WTC11 (cell line): Measurements from ENCODE around the gene ARHGAP22. TPM values are rescaled to one million over a fixed set of nuclear protein-coding genes. Genes with fewer than 3 reads are reported as not detected.

ENCODE experiments used
- ATAC-seq: fragments of 200-7000 bp; cut with Tn5 transposase; 2 replicates; pipeline ENCODE4 v1.10.0; 2021; ENCODE audit warnings: mild to moderate bottlenecking, moderate library complexity
- CTCF ChIA-PET: fragments of 300-600 bp; sonication (Branson Sonifier 250); formaldehyde crosslinking; loops from one replicate; lab custom pipeline; 2021; ENCODE audit warnings: antibody characterized with exemption; lab: Charles Lee
- POLR2A ChIA-PET: fragments of 350-600 bp; sonication (Branson Sonifier 250); formaldehyde crosslinking; loops from one replicate; lab custom pipeline; 2021; ENCODE audit warnings: antibody characterized with exemption; lab: Charles Lee
- DNase-seq: peaks from one replicate; pipeline ENCODE4 v3.0.0; 2021; ENCODE audit warnings: low spot score
- H3K27ac Mint-ChIP-seq: 2 replicates; pipeline ENCODE4 v1.8.0; 2021; ENCODE audit warnings: mixed read lengths
- H3K27me3 Mint-ChIP-seq: 2 replicates; pipeline ENCODE4 v1.8.0; 2021; ENCODE audit warnings: low read depth, mild to moderate bottlenecking, moderate library complexity, mixed read lengths
- H3K36me3 Mint-ChIP-seq: 2 replicates; pipeline ENCODE4 v1.8.0; 2021; ENCODE audit warnings: mixed read lengths
- H3K4me1 Mint-ChIP-seq: 2 replicates; pipeline ENCODE4 v1.8.0; 2022; ENCODE audit warnings: mixed read lengths
- H3K4me3 Mint-ChIP-seq: 2 replicates; pipeline ENCODE4 v1.8.0; 2021; ENCODE audit warnings: mild to moderate bottlenecking, moderate library complexity, mixed read lengths
- H3K9me3 Mint-ChIP-seq: 2 replicates; pipeline ENCODE4 v1.8.0; 2021; ENCODE audit warnings: mixed read lengths
- ATF6 ChIP-seq: sonication (generic); formaldehyde crosslinking; IDR thresholded peaks from 2 replicates; pipeline ENCODE4 v1.8.1; 2023; ENCODE audit warnings: mild to moderate bottlenecking, missing genetic modification reagents
- ELF4 ChIP-seq: sonication (generic); formaldehyde crosslinking; IDR thresholded peaks from 2 replicates; pipeline ENCODE4 v1.8.1; 2022; ENCODE audit warnings: low read depth, mild to moderate bottlenecking, moderate library complexity, missing genetic modification reagents
- ESRRA ChIP-seq: sonication (generic); formaldehyde crosslinking; IDR thresholded peaks from 2 replicates; pipeline ENCODE4 v1.8.1; 2022; ENCODE audit warnings: mild to moderate bottlenecking, missing genetic modification reagents, borderline replicate concordance
- ETV6 ChIP-seq: sonication (generic); formaldehyde crosslinking; IDR thresholded peaks from 2 replicates; pipeline ENCODE4 v1.8.1; 2022; ENCODE audit warnings: mild to moderate bottlenecking, missing genetic modification reagents
- GABPB1 ChIP-seq: sonication (generic); formaldehyde crosslinking; IDR thresholded peaks from 2 replicates; pipeline ENCODE4 v1.8.1; 2023; ENCODE audit warnings: mild to moderate bottlenecking, missing genetic modification reagents
- MXD4 ChIP-seq: fragments of 250-450 bp; sonication (Bioruptor Pico); IDR thresholded peaks from 2 replicates; pipeline ENCODE4 v1.8.0; 2021; ENCODE audit warnings: mild to moderate bottlenecking, moderate library complexity, borderline replicate concordance
- NR3C1 ChIP-seq: sonication (generic); formaldehyde crosslinking; conservative IDR thresholded peaks from 2 replicates; pipeline ENCODE4 v1.8.1; 2023; ENCODE audit warnings: low read depth, mild to moderate bottlenecking, missing genetic modification reagents
- OVOL2 ChIP-seq: fragments of 250-450 bp; sonication (Bioruptor Pico); IDR thresholded peaks from 2 replicates; pipeline ENCODE4 v1.9.0; 2021; ENCODE audit warnings: mild to moderate bottlenecking, borderline replicate concordance
- SMAD4 ChIP-seq: sonication (generic); formaldehyde crosslinking; IDR thresholded peaks from 2 replicates; pipeline ENCODE4 v1.8.0; 2022; ENCODE audit warnings: mild to moderate bottlenecking, missing genetic modification reagents
- SOX15 ChIP-seq: fragments of 250-450 bp; sonication (Bioruptor Pico); IDR thresholded peaks from 2 replicates; pipeline ENCODE4 v1.9.0; 2021; ENCODE audit warnings: mild to moderate bottlenecking
- SP1 ChIP-seq: sonication (generic); formaldehyde crosslinking; conservative IDR thresholded peaks from 2 replicates; pipeline ENCODE4 v1.8.1; 2022; ENCODE audit warnings: missing genetic modification reagents
- TEAD1 ChIP-seq: sonication (generic); formaldehyde crosslinking; IDR thresholded peaks from 2 replicates; pipeline ENCODE4 v1.8.0; 2022; ENCODE audit warnings: mild to moderate bottlenecking, missing genetic modification reagents
- TEAD4 ChIP-seq: sonication (generic); formaldehyde crosslinking; IDR thresholded peaks from 2 replicates; pipeline ENCODE4 v1.8.0; 2022; ENCODE audit warnings: mild to moderate bottlenecking, missing genetic modification reagents
- TP53 ChIP-seq: sonication (generic); formaldehyde crosslinking; IDR thresholded peaks from 2 replicates; pipeline ENCODE4 v1.8.1; 2023; ENCODE audit warnings: mild to moderate bottlenecking, missing genetic modification reagents
- total RNA-seq: library from RNA; stranded (reverse); gene quantifications from 3 replicates; pipeline ENCODE4 v1.2.3, GENCODE V29; 2021
- TF ChIP-seq, protein P1 (sequence below): sonication (generic); formaldehyde crosslinking; IDR thresholded peaks from 2 replicates; pipeline ENCODE4 v1.8.0; 2022; ENCODE audit warnings: missing genetic modification reagents
- TF ChIP-seq, protein P2 (sequence below): sonication (generic); formaldehyde crosslinking; IDR thresholded peaks from 2 replicates; pipeline ENCODE4 v1.8.1; 2022; ENCODE audit warnings: missing genetic modification reagents, borderline replicate concordance
- TF ChIP-seq, protein P3 (sequence below): sonication (generic); formaldehyde crosslinking; IDR thresholded peaks from 2 replicates; pipeline ENCODE4 v1.8.1; 2022; ENCODE audit warnings: low read depth, mild to moderate bottlenecking, moderate library complexity, missing genetic modification reagents, borderline replicate concordance
- TF ChIP-seq, protein P4 (sequence below): fragments of 250-450 bp; sonication (Bioruptor Pico); IDR thresholded peaks from 2 replicates; pipeline ENCODE4 v1.9.0; 2021; ENCODE audit warnings: mild to moderate bottlenecking
- TF ChIP-seq, protein P5 (sequence below): fragments of 250-450 bp; sonication (Bioruptor Pico); IDR thresholded peaks from 2 replicates; pipeline ENCODE4 v1.8.0; 2021; ENCODE audit warnings: mild to moderate bottlenecking
- TF ChIP-seq, protein P6 (sequence below): sonication (generic); formaldehyde crosslinking; conservative IDR thresholded peaks from 2 replicates; pipeline ENCODE4 v1.8.1; 2022; ENCODE audit warnings: mild to moderate bottlenecking, missing genetic modification reagents
- TF ChIP-seq, protein P7 (sequence below): sonication (generic); formaldehyde crosslinking; IDR thresholded peaks from 2 replicates; pipeline ENCODE4 v1.8.1; 2022; ENCODE audit warnings: mild to moderate bottlenecking, missing genetic modification reagents, moderate library complexity, borderline replicate concordance

Gene ARHGAP22
- total RNA-seq, 1 experiment from 2014 or later, result 8.6 TPM

DNA sequence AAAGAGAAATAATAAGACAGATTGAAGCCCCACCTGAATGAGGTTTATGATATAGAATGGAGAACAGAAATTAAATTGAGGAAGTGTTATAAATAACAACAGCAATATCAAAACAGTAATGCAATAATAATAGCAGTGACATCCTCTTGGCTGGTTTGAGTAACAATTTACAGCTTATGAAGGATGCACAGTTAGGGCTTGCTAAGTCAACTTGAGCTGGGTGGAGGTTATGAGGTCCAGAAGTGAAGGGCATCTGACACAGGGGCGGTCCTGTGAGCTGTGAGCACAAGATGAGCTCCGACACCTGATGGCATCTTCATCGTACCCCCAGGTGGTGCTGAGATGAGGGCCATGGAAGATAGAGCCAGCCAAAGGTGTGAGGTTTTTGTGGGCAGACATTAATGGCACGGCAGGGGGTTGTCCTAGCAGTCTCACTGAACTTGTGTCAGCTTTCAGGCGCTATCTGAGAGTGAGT lies 30.5 kb downstream of the ARHGAP22 start (continued):
- TF ChIP-seq, protein P1, sequence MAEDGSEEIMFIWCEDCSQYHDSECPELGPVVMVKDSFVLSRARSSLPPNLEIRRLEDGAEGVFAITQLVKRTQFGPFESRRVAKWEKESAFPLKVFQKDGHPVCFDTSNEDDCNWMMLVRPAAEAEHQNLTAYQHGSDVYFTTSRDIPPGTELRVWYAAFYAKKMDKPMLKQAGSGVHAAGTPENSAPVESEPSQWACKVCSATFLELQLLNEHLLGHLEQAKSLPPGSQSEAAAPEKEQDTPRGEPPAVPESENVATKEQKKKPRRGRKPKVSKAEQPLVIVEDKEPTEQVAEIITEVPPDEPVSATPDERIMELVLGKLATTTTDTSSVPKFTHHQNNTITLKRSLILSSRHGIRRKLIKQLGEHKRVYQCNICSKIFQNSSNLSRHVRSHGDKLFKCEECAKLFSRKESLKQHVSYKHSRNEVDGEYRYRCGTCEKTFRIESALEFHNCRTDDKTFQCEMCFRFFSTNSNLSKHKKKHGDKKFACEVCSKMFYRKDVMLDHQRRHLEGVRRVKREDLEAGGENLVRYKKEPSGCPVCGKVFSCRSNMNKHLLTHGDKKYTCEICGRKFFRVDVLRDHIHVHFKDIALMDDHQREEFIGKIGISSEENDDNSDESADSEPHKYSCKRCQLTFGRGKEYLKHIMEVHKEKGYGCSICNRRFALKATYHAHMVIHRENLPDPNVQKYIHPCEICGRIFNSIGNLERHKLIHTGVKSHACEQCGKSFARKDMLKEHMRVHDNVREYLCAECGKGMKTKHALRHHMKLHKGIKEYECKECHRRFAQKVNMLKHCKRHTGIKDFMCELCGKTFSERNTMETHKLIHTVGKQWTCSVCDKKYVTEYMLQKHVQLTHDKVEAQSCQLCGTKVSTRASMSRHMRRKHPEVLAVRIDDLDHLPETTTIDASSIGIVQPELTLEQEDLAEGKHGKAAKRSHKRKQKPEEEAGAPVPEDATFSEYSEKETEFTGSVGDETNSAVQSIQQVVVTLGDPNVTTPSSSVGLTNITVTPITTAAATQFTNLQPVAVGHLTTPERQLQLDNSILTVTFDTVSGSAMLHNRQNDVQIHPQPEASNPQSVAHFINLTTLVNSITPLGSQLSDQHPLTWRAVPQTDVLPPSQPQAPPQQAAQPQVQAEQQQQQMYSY (CRISPR knock-in tag), result no peak
- TF ChIP-seq ATF6 (CRISPR knock-in tag), result no peak
- no peak for TF ChIP-seq ETV6 (CRISPR knock-in tag)
- TF ChIP-seq TP53 (CRISPR knock-in tag), result no peak
- no peak for TF ChIP-seq NR3C1 (CRISPR knock-in tag)
- TF ChIP-seq, protein P2, sequence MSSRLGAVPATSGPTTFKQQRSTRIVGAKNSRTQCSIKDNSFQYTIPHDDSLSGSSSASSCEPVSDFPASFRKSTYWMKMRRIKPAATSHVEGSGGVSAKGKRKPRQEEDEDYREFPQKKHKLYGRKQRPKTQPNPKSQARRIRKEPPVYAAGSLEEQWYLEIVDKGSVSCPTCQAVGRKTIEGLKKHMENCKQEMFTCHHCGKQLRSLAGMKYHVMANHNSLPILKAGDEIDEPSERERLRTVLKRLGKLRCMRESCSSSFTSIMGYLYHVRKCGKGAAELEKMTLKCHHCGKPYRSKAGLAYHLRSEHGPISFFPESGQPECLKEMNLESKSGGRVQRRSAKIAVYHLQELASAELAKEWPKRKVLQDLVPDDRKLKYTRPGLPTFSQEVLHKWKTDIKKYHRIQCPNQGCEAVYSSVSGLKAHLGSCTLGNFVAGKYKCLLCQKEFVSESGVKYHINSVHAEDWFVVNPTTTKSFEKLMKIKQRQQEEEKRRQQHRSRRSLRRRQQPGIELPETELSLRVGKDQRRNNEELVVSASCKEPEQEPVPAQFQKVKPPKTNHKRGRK (CRISPR knock-in tag), result no peak
- no peak for TF ChIP-seq SOX15 (CRISPR knock-in tag)
- no peak for TF ChIP-seq GABPB1 (CRISPR knock-in tag)
- TF ChIP-seq, protein P3, sequence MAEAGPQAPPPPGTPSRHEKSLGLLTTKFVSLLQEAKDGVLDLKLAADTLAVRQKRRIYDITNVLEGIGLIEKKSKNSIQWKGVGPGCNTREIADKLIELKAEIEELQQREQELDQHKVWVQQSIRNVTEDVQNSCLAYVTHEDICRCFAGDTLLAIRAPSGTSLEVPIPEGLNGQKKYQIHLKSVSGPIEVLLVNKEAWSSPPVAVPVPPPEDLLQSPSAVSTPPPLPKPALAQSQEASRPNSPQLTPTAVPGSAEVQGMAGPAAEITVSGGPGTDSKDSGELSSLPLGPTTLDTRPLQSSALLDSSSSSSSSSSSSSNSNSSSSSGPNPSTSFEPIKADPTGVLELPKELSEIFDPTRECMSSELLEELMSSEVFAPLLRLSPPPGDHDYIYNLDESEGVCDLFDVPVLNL (CRISPR knock-in tag), result no peak
- TF ChIP-seq, protein P4, sequence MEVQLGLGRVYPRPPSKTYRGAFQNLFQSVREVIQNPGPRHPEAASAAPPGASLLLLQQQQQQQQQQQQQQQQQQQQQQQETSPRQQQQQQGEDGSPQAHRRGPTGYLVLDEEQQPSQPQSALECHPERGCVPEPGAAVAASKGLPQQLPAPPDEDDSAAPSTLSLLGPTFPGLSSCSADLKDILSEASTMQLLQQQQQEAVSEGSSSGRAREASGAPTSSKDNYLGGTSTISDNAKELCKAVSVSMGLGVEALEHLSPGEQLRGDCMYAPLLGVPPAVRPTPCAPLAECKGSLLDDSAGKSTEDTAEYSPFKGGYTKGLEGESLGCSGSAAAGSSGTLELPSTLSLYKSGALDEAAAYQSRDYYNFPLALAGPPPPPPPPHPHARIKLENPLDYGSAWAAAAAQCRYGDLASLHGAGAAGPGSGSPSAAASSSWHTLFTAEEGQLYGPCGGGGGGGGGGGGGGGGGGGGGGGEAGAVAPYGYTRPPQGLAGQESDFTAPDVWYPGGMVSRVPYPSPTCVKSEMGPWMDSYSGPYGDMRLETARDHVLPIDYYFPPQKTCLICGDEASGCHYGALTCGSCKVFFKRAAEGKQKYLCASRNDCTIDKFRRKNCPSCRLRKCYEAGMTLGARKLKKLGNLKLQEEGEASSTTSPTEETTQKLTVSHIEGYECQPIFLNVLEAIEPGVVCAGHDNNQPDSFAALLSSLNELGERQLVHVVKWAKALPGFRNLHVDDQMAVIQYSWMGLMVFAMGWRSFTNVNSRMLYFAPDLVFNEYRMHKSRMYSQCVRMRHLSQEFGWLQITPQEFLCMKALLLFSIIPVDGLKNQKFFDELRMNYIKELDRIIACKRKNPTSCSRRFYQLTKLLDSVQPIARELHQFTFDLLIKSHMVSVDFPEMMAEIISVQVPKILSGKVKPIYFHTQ (CRISPR knock-in tag), result no peak
- TF ChIP-seq ELF4 (CRISPR knock-in tag), result no peak
- TF ChIP-seq, protein P5, sequence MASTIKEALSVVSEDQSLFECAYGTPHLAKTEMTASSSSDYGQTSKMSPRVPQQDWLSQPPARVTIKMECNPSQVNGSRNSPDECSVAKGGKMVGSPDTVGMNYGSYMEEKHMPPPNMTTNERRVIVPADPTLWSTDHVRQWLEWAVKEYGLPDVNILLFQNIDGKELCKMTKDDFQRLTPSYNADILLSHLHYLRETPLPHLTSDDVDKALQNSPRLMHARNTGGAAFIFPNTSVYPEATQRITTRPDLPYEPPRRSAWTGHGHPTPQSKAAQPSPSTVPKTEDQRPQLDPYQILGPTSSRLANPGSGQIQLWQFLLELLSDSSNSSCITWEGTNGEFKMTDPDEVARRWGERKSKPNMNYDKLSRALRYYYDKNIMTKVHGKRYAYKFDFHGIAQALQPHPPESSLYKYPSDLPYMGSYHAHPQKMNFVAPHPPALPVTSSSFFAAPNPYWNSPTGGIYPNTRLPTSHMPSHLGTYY (CRISPR knock-in tag), result no peak

DNA sequence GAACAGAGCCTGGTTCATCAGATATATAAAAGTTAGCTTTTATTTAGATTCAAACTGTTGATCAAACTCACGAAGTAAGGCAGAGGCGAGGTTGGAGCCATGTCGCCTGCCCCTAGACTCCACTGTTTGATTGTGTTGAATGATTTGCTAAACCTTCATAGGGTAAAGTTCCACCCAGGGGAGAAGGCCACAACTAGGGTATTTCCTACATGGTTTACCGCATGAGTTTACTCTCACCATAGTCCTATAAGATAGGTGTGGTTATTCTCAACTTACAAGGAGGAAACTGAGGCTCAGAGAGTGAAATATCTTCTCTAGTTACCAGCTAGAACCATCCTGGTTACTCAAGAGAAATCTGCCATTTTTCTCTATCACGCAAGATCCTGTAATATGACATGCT lies 31.8 kb downstream of the ARHGAP22 start:
- no peak for ATAC-seq
- H3K4me3 Mint-ChIP-seq, result no peak overlapping the region

More for the DNA sequence above, 31.8 kb downstream of the ARHGAP22 start:
- no peaks in the 10 kb centered on the region for H3K36me3 Mint-ChIP-seq
- CTCF ChIA-PET, result interaction anchor here (1.1 kb wide), 1 partner anchor 83 kb away, joined by 3 read pairs; no protein-coding TSS in a partner anchor
- H3K4me1 Mint-ChIP-seq, result peaks cover 1% of the 10 kb centered on the region
- H3K27me3 Mint-ChIP-seq, result no peaks in the 10 kb centered on the region
- POLR2A ChIA-PET, result no interaction called here
- no peak for DNase-seq
- no peak for TF ChIP-seq SMAD4
- TF ChIP-seq, protein P6, sequence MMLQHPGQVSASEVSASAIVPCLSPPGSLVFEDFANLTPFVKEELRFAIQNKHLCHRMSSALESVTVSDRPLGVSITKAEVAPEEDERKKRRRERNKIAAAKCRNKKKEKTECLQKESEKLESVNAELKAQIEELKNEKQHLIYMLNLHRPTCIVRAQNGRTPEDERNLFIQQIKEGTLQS (CRISPR knock-in tag), result no peak
- TF ChIP-seq SP1 (CRISPR knock-in tag), result no peak
- TF ChIP-seq ETV6 (CRISPR knock-in tag), result no peak
- TF ChIP-seq ESRRA (CRISPR knock-in tag), result no peak
- TF ChIP-seq TEAD1 (CRISPR knock-in tag), result no peak
- no peak for TF ChIP-seq MXD4 (CRISPR knock-in tag)
- TF ChIP-seq, protein P7, sequence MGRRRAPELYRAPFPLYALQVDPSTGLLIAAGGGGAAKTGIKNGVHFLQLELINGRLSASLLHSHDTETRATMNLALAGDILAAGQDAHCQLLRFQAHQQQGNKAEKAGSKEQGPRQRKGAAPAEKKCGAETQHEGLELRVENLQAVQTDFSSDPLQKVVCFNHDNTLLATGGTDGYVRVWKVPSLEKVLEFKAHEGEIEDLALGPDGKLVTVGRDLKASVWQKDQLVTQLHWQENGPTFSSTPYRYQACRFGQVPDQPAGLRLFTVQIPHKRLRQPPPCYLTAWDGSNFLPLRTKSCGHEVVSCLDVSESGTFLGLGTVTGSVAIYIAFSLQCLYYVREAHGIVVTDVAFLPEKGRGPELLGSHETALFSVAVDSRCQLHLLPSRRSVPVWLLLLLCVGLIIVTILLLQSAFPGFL, result no peak
- no peak for TF ChIP-seq OVOL2 (CRISPR knock-in tag)
- TF ChIP-seq ELF4 (CRISPR knock-in tag), result no peak
- no peak for TF ChIP-seq TEAD4 (CRISPR knock-in tag)
- no peak overlapping the region for H3K27ac Mint-ChIP-seq
- H3K9me3 Mint-ChIP-seq, result no peaks in the 10 kb centered on the region
